ENCODE data around the gene BOLA1.

DNA sequence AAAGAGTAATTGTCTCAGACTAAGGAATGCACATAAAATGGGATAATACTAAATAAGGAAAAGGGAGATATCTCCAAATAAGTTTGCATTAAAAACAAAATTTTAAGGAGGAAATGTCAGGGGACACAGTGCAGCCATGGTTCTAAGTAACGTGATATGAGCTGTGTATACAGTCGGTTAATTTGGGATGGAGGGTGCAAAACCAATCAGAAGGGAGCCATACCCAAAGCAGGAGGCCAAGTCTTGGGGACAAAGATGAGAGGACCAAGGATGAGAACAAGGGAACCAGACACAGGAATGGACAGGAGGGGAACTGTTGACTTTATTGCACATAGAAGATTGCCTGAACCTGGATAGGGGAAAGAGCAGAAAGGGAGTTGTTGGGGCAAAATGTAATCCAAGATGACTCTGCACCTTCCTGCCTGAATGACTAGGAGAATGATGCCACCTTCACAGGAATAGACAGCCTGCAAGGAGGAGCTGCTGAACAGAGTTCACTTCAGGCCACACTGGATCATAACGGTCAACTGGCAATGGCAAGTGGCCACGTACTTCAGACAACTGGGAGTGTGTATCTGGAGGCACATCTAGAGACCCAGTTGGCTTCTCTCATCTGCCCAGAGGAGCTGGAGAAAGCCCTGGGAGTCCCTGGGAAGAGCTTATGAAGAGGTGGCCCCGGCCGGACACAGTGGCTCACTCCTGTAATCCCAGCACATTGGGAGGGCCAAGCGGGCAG is 22.0 kb upstream of the BOLA1 start:
- TF ChIP-seq, protein P1, sequence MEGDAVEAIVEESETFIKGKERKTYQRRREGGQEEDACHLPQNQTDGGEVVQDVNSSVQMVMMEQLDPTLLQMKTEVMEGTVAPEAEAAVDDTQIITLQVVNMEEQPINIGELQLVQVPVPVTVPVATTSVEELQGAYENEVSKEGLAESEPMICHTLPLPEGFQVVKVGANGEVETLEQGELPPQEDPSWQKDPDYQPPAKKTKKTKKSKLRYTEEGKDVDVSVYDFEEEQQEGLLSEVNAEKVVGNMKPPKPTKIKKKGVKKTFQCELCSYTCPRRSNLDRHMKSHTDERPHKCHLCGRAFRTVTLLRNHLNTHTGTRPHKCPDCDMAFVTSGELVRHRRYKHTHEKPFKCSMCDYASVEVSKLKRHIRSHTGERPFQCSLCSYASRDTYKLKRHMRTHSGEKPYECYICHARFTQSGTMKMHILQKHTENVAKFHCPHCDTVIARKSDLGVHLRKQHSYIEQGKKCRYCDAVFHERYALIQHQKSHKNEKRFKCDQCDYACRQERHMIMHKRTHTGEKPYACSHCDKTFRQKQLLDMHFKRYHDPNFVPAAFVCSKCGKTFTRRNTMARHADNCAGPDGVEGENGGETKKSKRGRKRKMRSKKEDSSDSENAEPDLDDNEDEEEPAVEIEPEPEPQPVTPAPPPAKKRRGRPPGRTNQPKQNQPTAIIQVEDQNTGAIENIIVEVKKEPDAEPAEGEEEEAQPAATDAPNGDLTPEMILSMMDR (IDR thresholded peaks at IDR 0.05) = no peak
- TF ChIP-seq POLR2A (IDR thresholded peaks at IDR 0.05) = no peak
